Fibroblast of lung (primary cell): ENCODE data around the gene TGFB1.

Source experiments
- CTCF ChIP-seq, 2 donors: IDR thresholded peaks in 1 of 2; conservative IDR thresholded peaks in 1 of 2; 1 replicate in 1 of 2; 2 replicates in 1 of 2; pipeline ENCODE4 v1.5.1; 2011 to 2012; ENCODE audit warnings: low read length in 2 of 2, control low read depth in 1 of 2, inconsistent platforms in 1 of 2, low read depth in 1 of 2, mild to moderate bottlenecking in 1 of 2
- EZH2 ChIP-seq: IDR thresholded peaks from 2 replicates; pipeline ENCODE4 v1.5.1; 2012; ENCODE audit warnings: low read length, control low read depth, mild to moderate bottlenecking; ENCODE audit errors: missing control alignments

GRCh38 chr19:41319500-41320184, 34.1 kb downstream of the TGFB1 start:
- TF ChIP-seq CTCF (conservative IDR thresholded peaks at IDR 0.05 in 1 of 2, IDR thresholded peaks at IDR 0.05 in 1 of 2; ENCODE audit: low read depth in 1 of 2, low read length in 2 of 2) (no peak), EZH2 (no peak)
